ENCODE results near the gene PRDM16.
A peak's percentile ranks its signal among the peaks of the same experiment; 100 is the strongest.

- TF ChIP-seq KDM1A (CRISPR knock-in tag; IDR thresholded peaks at IDR 0.05): peak; percentile 77; the same call in 1 of the 2 replicates
- TF ChIP-seq ATF4 (CRISPR knock-in tag; IDR thresholded peaks at IDR 0.05): no peak
- TF ChIP-seq ZNF724P (CRISPR knock-in tag; IDR thresholded peaks at IDR 0.05; ENCODE audit: borderline replicate concordance): no peak
- no peak for TF ChIP-seq ZNF513 (CRISPR knock-in tag; conservative IDR thresholded peaks at IDR 0.05)
- peak; percentile 75; the same call in 1 of the 2 replicates for TF ChIP-seq HDAC2 (CRISPR knock-in tag; IDR thresholded peaks at IDR 0.05)
- TF ChIP-seq MTA3 (CRISPR knock-in tag; IDR thresholded peaks at IDR 0.05): no peak
- TF ChIP-seq KDM2A (CRISPR knock-in tag; IDR thresholded peaks at IDR 0.05; ENCODE audit: borderline replicate concordance, low read depth): no peak; the same call in 1 of the 2 replicates
- TF ChIP-seq CTCF (CRISPR knock-in tag; IDR thresholded peaks at IDR 0.05): peak; percentile 73
- TF ChIP-seq GATAD2A (CRISPR knock-in tag; IDR thresholded peaks at IDR 0.05): no peak
- TF ChIP-seq BRF2 (CRISPR knock-in tag; IDR thresholded peaks at IDR 0.05): no peak
- TF ChIP-seq ZNF776 (CRISPR knock-in tag; IDR thresholded peaks at IDR 0.05): no peak
- no peak for TF ChIP-seq GPBP1L1 (CRISPR knock-in tag; IDR thresholded peaks at IDR 0.05)
Measured at GRCh38 chr1:3453891-3454810, 385.1 kb downstream of the PRDM16 start, which contains the start of gene ARHGEF16.
